M059J (cell line): ENCODE measurements around the gene BAZ1A. TPM values are rescaled to one million over a fixed set of nuclear protein-coding genes. Genes with fewer than 3 reads are reported as not detected.

Source experiments
- DNase-seq: peaks from one replicate; pipeline ENCODE4 v3.0.0-alpha.2; 2012; ENCODE audit warnings: low read depth
- total RNA-seq: library from RNA; depleted of rRNA; stranded (reverse); fragments of >200 nt; shearing (Covaris generic); gene quantifications from 2 replicates; pipeline ENCODE4 v1.2.3, GENCODE V29; 2014; rRNA removed

BAZ1A gene
- 23.7 and 39.6 TPM in 2 replicates for total RNA-seq

- DNase-seq = peak; percentile 93
Observed at GRCh38 chr14:34875031-34875922, at the start of gene BAZ1A. Gene BAZ1A (minus strand): TSS chr14:34875360. CDS start chr14:34874604, 756 bp downstream.

- peak; percentile 81 for DNase-seq
Observed at GRCh38 chr14:34920339-34920738, 45.2 kb upstream of the BAZ1A start.

- no peak for DNase-seq
Observed at GRCh38 chr14:34913619-34914018, 38.5 kb upstream of the BAZ1A start.

GRCh38 chr14:34912966-34913365, 37.8 kb upstream of the BAZ1A start:
- DNase-seq = no peak

GRCh38 chr14:34912182-34912581, 37.0 kb upstream of the BAZ1A start:
- no peak for DNase-seq

GRCh38 chr14:34911209-34912150, 36.3 kb upstream of the BAZ1A start:
- peak; percentile 83 for DNase-seq

GRCh38 chr14:34906287-34906686, 31.1 kb upstream of the BAZ1A start:
- no peak for DNase-seq

GRCh38 chr14:34895277-34895676, 20.1 kb upstream of the BAZ1A start:
- DNase-seq = no peak

- no peak for DNase-seq
Observed at GRCh38 chr14:34890937-34891336, 15.8 kb upstream of the BAZ1A start.

- no peak for DNase-seq
Observed at GRCh38 chr14:34888186-34888585, 13.0 kb upstream of the BAZ1A start.

GRCh38 chr14:34883954-34884353, 8.8 kb upstream of the BAZ1A start:
- no peak for DNase-seq

GRCh38 chr14:34874386-34875030, 652 bp downstream of the BAZ1A start:
- peak; percentile 54 for DNase-seq

- DNase-seq = peak; percentile 88
Observed at GRCh38 chr14:34873589-34874385, 1.4 kb downstream of the BAZ1A start.

GRCh38 chr14:34872822-34873588, 2.2 kb downstream of the BAZ1A start:
- no peak for DNase-seq

- no peak for DNase-seq
Observed at GRCh38 chr14:34867199-34867598, 8.0 kb downstream of the BAZ1A start.

- DNase-seq = no peak
Observed at GRCh38 chr14:34865889-34866574, 9.1 kb downstream of the BAZ1A start.

- DNase-seq = no peak
Observed at GRCh38 chr14:34863844-34864243, 11.3 kb downstream of the BAZ1A start.

GRCh38 chr14:34858765-34859164, 16.4 kb downstream of the BAZ1A start:
- no peak for DNase-seq

- no peak for DNase-seq
Observed at GRCh38 chr14:34857689-34858449, 17.3 kb downstream of the BAZ1A start.
